Measurements from ENCODE around the gene FAM131C. TPM values are rescaled to one million over a fixed set of nuclear protein-coding genes. Genes with fewer than 3 reads are reported as not detected.
"Not testable (repeated sequence)": the region's sequence is repeated elsewhere in the genome, so short reads cannot be mapped to it uniquely, and the experiment has no call there.

FAM131C gene
- total and polyA plus RNA-seq, 3 experiments from 2014 or later = 0.62 to 0.66 TPM; not detected in 1

DNA sequence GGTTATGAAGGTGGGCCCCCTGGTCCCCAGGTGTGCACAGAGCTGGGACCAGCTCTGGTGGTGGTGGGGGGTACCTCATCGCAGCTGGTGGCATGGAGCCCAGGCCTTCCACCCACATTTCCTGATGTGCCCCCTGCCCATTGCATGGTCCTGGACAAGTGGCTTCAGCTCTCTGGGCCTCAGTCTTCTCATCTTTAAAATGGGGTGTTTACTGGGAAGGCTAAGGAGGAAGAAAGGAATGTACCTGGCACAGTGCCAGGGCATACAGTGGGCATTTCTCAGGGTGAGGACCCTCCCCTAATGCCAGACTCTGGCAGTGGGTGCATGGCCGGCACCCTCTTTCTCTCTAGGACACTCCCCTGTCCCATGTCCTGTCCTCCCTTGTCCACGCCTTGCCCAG lies 22.4 kb downstream of the FAM131C start:
- Mint-ChIP-seq H3K9me3 (no peaks in the 10 kb centered on the region), H3K27me3 (peaks cover 3 to 30% of the 10 kb centered on the region in 2 donors), H3K4me1 (peaks cover 3 to 7% (median 7%) of the 10 kb centered on the region in 3 donors), H3K4me3 (no peak overlapping the region), H3K36me3 (no peaks in the 10 kb centered on the region), H3K27ac (no peak overlapping the region)
- Histone ChIP-seq H3K4me3 (ENCODE audit: low read length) (no peak overlapping the region), H3K4me1 (ENCODE audit: insufficient read depth, low read length) (no peaks in the 10 kb centered on the region), H3K9me3 (ENCODE audit: low read length) (no peaks in the 10 kb centered on the region), H3K27ac (ENCODE audit: low read depth, low read length) (no peak overlapping the region), H3K27me3 (ENCODE audit: insufficient read depth, low read length, poor library complexity, severe bottlenecking) (no peaks in the 10 kb centered on the region), H3K36me3 (ENCODE audit: insufficient read depth, low read length) (no peaks in the 10 kb centered on the region)
- CTCF ChIA-PET = interaction anchor here (1.0 to 1.5 kb wide), 2 partner anchors 42 to 259 kb away, joined by 3 to 5 read pairs; no protein-coding TSS in a partner anchor
- no peak for DNase-seq
- POLR2A ChIA-PET = no interaction called here

DNA sequence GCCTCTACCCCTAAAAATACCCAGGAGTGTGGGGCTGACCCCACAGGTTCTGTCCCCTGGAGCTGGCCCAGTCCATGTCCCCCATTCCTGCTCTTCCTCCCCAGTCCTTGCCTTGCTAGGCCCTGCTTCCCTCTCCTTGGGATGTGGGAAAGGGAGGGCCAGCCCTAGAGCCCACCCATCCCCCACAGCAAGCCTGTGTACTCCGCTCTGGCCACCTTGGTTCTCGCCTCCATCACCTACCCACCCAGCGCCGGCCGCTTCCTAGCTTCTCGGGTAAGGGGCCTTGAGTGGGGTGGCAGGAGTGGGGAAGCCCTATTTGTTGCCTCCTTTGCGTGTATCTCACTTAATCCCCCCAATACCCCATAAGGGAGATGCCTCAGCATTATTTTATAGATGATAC lies 23.1 kb downstream of the FAM131C start:
- H3K9me3 Mint-ChIP-seq = no peaks in the 10 kb centered on the region
- no peaks in the 10 kb centered on the region for H3K36me3 Mint-ChIP-seq
- POLR2A ChIA-PET = no interaction called here
- CTCF ChIA-PET = interaction anchor here (1.0 to 1.5 kb wide), 2 partner anchors 41 to 259 kb away, joined by 3 to 5 read pairs; no protein-coding TSS in a partner anchor
- no peaks in the 10 kb centered on the region for H3K9me3 ChIP-seq (ENCODE audit: low read length)
- no peak overlapping the region for H3K4me3 Mint-ChIP-seq
- peaks cover 2 to 5% (median 3%) of the 10 kb centered on the region in 3 donors for H3K4me1 Mint-ChIP-seq
- no peak for DNase-seq
- H3K4me1 ChIP-seq (ENCODE audit: insufficient read depth, low read length) = no peaks in the 10 kb centered on the region
- H3K27ac ChIP-seq (ENCODE audit: low read depth, low read length) = no peak overlapping the region
- no peak overlapping the region for H3K4me3 ChIP-seq (ENCODE audit: low read length)
- no peaks in the 10 kb centered on the region for H3K36me3 ChIP-seq (ENCODE audit: insufficient read depth, low read length)
- H3K27ac Mint-ChIP-seq = peak overlapping the region in 1 of 8 donors; percentile 65
- no peaks in the 10 kb centered on the region for H3K27me3 ChIP-seq (ENCODE audit: insufficient read depth, low read length, poor library complexity, severe bottlenecking)
- peaks cover 3 to 36% of the 10 kb centered on the region in 2 donors for H3K27me3 Mint-ChIP-seq

DNA sequence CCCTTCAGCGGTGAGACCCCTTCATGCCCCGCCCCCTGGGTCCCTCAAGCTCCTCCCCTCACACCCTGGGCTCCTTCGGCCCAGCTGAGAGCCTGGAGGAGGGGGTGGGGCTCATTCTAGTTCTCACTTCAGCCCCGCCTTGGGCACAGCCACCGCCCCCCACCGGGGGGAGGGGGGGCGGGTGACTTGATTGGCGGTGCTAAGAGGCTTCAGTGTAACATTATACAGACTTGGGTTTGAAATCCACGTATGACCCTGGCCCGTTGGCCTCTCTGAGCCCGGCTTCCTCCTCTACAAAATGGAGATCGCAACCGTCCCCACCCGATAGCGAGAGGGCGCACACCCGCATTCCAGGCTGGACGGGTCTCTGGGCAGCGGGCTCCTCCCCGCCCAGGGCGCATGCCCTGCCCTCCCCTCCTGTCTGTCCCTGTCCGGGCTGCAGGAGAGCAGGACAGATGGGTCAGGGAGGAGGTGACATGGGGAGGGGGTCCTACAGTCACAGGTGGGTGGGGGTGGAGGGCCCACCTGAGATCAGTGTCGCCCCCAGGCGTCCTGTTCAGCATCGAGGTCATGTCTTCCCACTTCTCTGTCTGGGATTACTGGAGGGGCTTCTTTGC lies 24.8 kb downstream of the FAM131C start:
- CTCF ChIA-PET = no interaction called here

DNA sequence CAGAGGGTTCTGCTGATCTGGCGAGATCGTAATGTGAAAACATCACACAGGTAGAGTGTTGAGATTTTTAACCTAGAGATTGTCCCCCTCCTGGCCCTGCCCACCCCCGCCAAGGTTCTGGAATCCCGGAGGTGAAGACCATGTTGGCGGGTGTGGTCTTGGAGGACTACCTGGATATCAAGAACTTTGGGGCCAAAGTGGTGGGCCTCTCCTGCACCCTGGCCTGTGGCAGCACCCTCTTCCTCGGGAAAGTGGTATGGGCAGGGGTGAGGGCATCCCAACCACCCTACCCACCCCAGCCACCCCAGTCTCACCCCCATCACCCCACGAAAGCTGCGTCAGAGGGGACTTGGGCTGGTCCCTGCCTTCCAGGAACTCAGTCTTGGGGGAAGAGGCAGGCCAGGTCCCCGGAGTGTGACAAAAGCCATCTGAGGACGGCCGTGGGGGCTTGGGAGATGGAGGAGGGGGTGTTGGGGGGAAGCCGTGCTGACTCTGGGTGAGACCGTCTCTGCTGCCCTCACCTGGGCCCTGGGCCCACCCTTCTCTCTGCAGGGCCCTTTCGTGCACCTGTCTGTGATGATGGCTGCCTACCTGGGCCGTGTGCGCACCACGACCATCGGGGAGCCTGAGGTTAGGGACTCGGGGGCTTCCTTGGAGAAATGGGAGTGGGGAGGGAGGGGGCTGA lies 25.5 kb downstream of the FAM131C start:
- Histone ChIP-seq H3K9me3 (ENCODE audit: low read length) (no peaks in the 10 kb centered on the region), H3K36me3 (ENCODE audit: insufficient read depth, low read length) (no peaks in the 10 kb centered on the region), H3K27ac (ENCODE audit: low read depth, low read length) (no peak overlapping the region), H3K27me3 (ENCODE audit: insufficient read depth, low read length, poor library complexity, severe bottlenecking) (no peaks in the 10 kb centered on the region), H3K4me3 (ENCODE audit: low read length) (no peak overlapping the region), H3K4me1 (ENCODE audit: insufficient read depth, low read length) (no peaks in the 10 kb centered on the region)
- peaks cover 5 to 36% of the 10 kb centered on the region in 2 donors for H3K27me3 Mint-ChIP-seq
- POLR2A ChIA-PET = no interaction called here
- peaks cover 2 to 5% (median 3%) of the 10 kb centered on the region in 3 donors for H3K4me1 Mint-ChIP-seq
- no peak overlapping the region for H3K27ac Mint-ChIP-seq
- CTCF ChIA-PET = no interaction called here
- no peak for DNase-seq
- no peaks in the 10 kb centered on the region for H3K36me3 Mint-ChIP-seq
- H3K9me3 Mint-ChIP-seq = no peaks in the 10 kb centered on the region
- peak overlapping the region in 3 of 7 donors; percentile 35 to 63 (median 47) for H3K4me3 Mint-ChIP-seq

More for the DNA sequence above, 24.8 kb downstream of the FAM131C start:
- Histone ChIP-seq H3K27ac (ENCODE audit: low read depth, low read length) (peak overlapping the region; percentile 20), H3K4me1 (ENCODE audit: insufficient read depth, low read length) (no peaks in the 10 kb centered on the region), H3K9me3 (ENCODE audit: low read length) (no peaks in the 10 kb centered on the region), H3K4me3 (ENCODE audit: low read length) (peak overlapping the region; percentile 32), H3K36me3 (ENCODE audit: insufficient read depth, low read length) (no peaks in the 10 kb centered on the region), H3K27me3 (ENCODE audit: insufficient read depth, low read length, poor library complexity, severe bottlenecking) (no peaks in the 10 kb centered on the region)
- DNase-seq = peak in 2 of 5 donors; percentile 26 to 35
- H3K9me3 Mint-ChIP-seq = no peaks in the 10 kb centered on the region
- no peak overlapping the region for H3K27ac Mint-ChIP-seq
- POLR2A ChIA-PET = no interaction called here
- peaks cover 5 to 36% of the 10 kb centered on the region in 2 donors for H3K27me3 Mint-ChIP-seq
- H3K4me3 Mint-ChIP-seq = peak overlapping the region in 2 of 7 donors; percentile 31 to 47
- H3K36me3 Mint-ChIP-seq = no peaks in the 10 kb centered on the region
- peaks cover 2 to 5% (median 3%) of the 10 kb centered on the region in 3 donors for H3K4me1 Mint-ChIP-seq

GRCh38 chr1:16046842-16047241 lies 26.6 kb downstream of the FAM131C start:
- Histone ChIP-seq H3K9me3 (ENCODE audit: low read length) (no peaks in the 10 kb centered on the region), H3K27me3 (ENCODE audit: insufficient read depth, low read length, poor library complexity, severe bottlenecking) (no peaks in the 10 kb centered on the region), H3K4me3 (ENCODE audit: low read length) (no peak overlapping the region), H3K36me3 (ENCODE audit: insufficient read depth, low read length) (no peaks in the 10 kb centered on the region), H3K4me1 (ENCODE audit: insufficient read depth, low read length) (no peaks in the 10 kb centered on the region), H3K27ac (ENCODE audit: low read depth, low read length) (no peak overlapping the region)
- no peaks in the 10 kb centered on the region for H3K9me3 Mint-ChIP-seq
- no peak for DNase-seq
- no peak overlapping the region for H3K27ac Mint-ChIP-seq
- H3K36me3 Mint-ChIP-seq = no peaks in the 10 kb centered on the region
- H3K27me3 Mint-ChIP-seq = peaks cover 7 to 33% of the 10 kb centered on the region in 2 donors
- CTCF ChIA-PET = no interaction called here
- no peak overlapping the region for H3K4me3 Mint-ChIP-seq
- POLR2A ChIA-PET = no interaction called here
- peaks cover 2 to 5% (median 3%) of the 10 kb centered on the region in 3 donors for H3K4me1 Mint-ChIP-seq

- no peaks in the 10 kb centered on the region for H3K9me3 ChIP-seq (ENCODE audit: low read length)
- no peak for DNase-seq
- H3K36me3 Mint-ChIP-seq = no peaks in the 10 kb centered on the region
- no peak overlapping the region for H3K4me3 Mint-ChIP-seq
- CTCF ChIA-PET = no interaction called here
- H3K36me3 ChIP-seq (ENCODE audit: insufficient read depth, low read length) = no peaks in the 10 kb centered on the region
- H3K9me3 Mint-ChIP-seq = no peaks in the 10 kb centered on the region
- H3K4me1 ChIP-seq (ENCODE audit: insufficient read depth, low read length) = no peaks in the 10 kb centered on the region
- H3K27me3 ChIP-seq (ENCODE audit: insufficient read depth, low read length, poor library complexity, severe bottlenecking) = no peaks in the 10 kb centered on the region
- H3K27ac ChIP-seq (ENCODE audit: low read depth, low read length) = no peak overlapping the region
- POLR2A ChIA-PET = no interaction called here
- no peak overlapping the region for H3K27ac Mint-ChIP-seq
- H3K27me3 Mint-ChIP-seq = peaks cover 7 to 17% of the 10 kb centered on the region in 2 donors
- H3K4me1 Mint-ChIP-seq = peaks cover 2 to 5% (median 3%) of the 10 kb centered on the region in 3 donors
- no peak overlapping the region for H3K4me3 ChIP-seq (ENCODE audit: low read length)
Measured at GRCh38 chr1:16043950-16044349, 29.5 kb downstream of the FAM131C start.

DNA sequence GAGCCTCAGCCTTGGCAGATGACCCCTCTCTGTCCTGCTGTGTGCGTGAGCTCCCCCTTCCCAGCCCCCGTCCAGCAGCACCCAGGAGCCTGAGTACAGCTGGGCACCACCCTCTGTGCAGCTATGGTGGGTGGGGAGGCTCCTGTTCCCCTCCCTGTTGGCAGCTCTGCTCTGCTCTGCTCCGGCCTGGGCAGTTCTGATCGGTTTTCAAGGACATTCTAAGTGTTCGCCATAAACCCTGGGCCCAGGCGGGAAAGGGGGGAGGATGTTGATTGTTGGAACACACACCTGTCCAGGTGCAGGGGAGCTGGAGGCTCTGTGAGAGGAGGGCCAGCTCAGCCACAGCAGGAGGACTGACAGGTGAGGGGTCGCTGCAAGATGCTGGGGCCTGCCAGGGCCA lies 29.9 kb downstream of the FAM131C start, which contains the start of gene CLCNKB:
Gene CLCNKB (plus strand): TSS at position 262 of the 400 bp plus-strand sequence. CDS start 711 bp downstream, outside the sequence.
- no peak within 1 kb of the TSS for H3K4me3 Mint-ChIP-seq
- H3K36me3 Mint-ChIP-seq = no peaks in the 10 kb centered on the region

GRCh38 chr1:16042654-16043053 lies 30.8 kb downstream of the FAM131C start:
- H3K27me3 ChIP-seq (ENCODE audit: insufficient read depth, low read length, poor library complexity, severe bottlenecking); H3K9me3 ChIP-seq (ENCODE audit: low read length); H3K36me3 Mint-ChIP-seq; H3K4me3 ChIP-seq (ENCODE audit: low read length); DNase-seq; H3K4me1 Mint-ChIP-seq; H3K4me3 Mint-ChIP-seq; H3K4me1 ChIP-seq (ENCODE audit: insufficient read depth, low read length); POLR2A ChIA-PET; H3K27ac Mint-ChIP-seq; H3K36me3 ChIP-seq (ENCODE audit: insufficient read depth, low read length); H3K27ac ChIP-seq (ENCODE audit: low read depth, low read length); H3K9me3 Mint-ChIP-seq; CTCF ChIA-PET: not testable (repeated sequence)
- peaks cover 7 to 15% of the 10 kb centered on the region in 2 donors for H3K27me3 Mint-ChIP-seq

More for the DNA sequence above, 29.9 kb downstream of the FAM131C start, which contains the start of gene CLCNKB:
- peaks cover 2 to 5% (median 3%) of the 10 kb centered on the region in 3 donors for H3K4me1 Mint-ChIP-seq
- no peaks in the 10 kb centered on the region for H3K9me3 Mint-ChIP-seq
- H3K27me3 ChIP-seq (ENCODE audit: insufficient read depth, low read length, poor library complexity, severe bottlenecking) = no peaks in the 10 kb centered on the region
- H3K27me3 Mint-ChIP-seq = peaks cover 7 to 17% of the 10 kb centered on the region in 2 donors
- no peak within 1 kb of the TSS for H3K4me3 ChIP-seq (ENCODE audit: low read length)
- ChIA-PET CTCF (no interaction called here), POLR2A (no interaction called here)
- no peak within 1 kb of the TSS for H3K27ac ChIP-seq (ENCODE audit: low read depth, low read length)
- no peaks in the 10 kb centered on the region for H3K9me3 ChIP-seq (ENCODE audit: low read length)
- no peaks in the 10 kb centered on the region for H3K36me3 ChIP-seq (ENCODE audit: insufficient read depth, low read length)
- H3K4me1 ChIP-seq (ENCODE audit: insufficient read depth, low read length) = no peaks in the 10 kb centered on the region
- DNase-seq = no peak
- H3K27ac Mint-ChIP-seq = peak within 1 kb of the TSS in 1 of 8 donors; percentile 87
